K562 (cell line): ENCODE results near the gene TIMM50. TPM values are rescaled to one million over a fixed set of nuclear protein-coding genes. Genes with fewer than 3 reads are reported as not detected.
A peak's percentile ranks its signal among the peaks of the same experiment; 100 is the strongest.

Source experiments
- E2F6 ChIP-seq, 2 experiments: IDR thresholded peaks; 2 replicates each; pipeline ENCODE4 v1.6.1; 2011; ENCODE audit warnings: borderline replicate concordance in 1 of 2, control low read depth in 1 of 2, low read depth in 1 of 2, low read length in 1 of 2, mild to moderate bottlenecking in 1 of 2, mixed read lengths in 1 of 2, moderate library complexity in 1 of 2; ENCODE audit not compliant: insufficient read depth in 1 of 2, insufficient read length in 1 of 2, poor library complexity in 1 of 2, severe bottlenecking in 1 of 2; ENCODE audit errors: extremely low read depth in 1 of 2
- E2F8 ChIP-seq: fragments of 450-650 bp; IDR thresholded peaks from 2 replicates; pipeline ENCODE4 v1.7.1; 2018; ENCODE audit warnings: mild to moderate bottlenecking, low read depth; ENCODE audit not compliant: partially characterized antibody
- ELF1 ChIP-seq: fragments of 200-800 bp; sonication (Bioruptor generic); IDR thresholded peaks from 2 replicates; pipeline ENCODE4 v1.6.1; 2016; ENCODE audit warnings: missing genetic modification characterization, missing compliant biosample characterization
- FOXJ2 ChIP-seq: fragments of 200-800 bp; sonication (Bioruptor generic); IDR thresholded peaks from 2 replicates; pipeline ENCODE4 v1.6.1; 2016; ENCODE audit warnings: missing genetic modification characterization, missing compliant biosample characterization
- HDAC8 ChIP-seq: fragments of 450-650 bp; IDR thresholded peaks from 2 replicates; pipeline ENCODE4 v1.6.1; 2016; ENCODE audit warnings: mild to moderate bottlenecking, missing genetic modification characterization, moderate library complexity, missing compliant biosample characterization
- HIVEP1 ChIP-seq: fragments of 250-450 bp; sonication (Bioruptor Pico); IDR thresholded peaks from 2 replicates; pipeline ENCODE4 v1.4.0; 2020; ENCODE audit warnings: mild to moderate bottlenecking
- IFI16 ChIP-seq: fragments of 250-450 bp; sonication (Bioruptor Pico); IDR thresholded peaks from 2 replicates; pipeline ENCODE4 v2.1.2; 2022; ENCODE audit warnings: mild to moderate bottlenecking, inconsistent platforms
- MTA1 ChIP-seq: fragments of 450-650 bp; IDR thresholded peaks from 2 replicates; pipeline ENCODE4 v1.6.1; 2017; ENCODE audit warnings: borderline replicate concordance
- NFIC ChIP-seq: fragments of 450-650 bp; IDR thresholded peaks from 2 replicates; pipeline ENCODE4 v1.6.1; 2017; ENCODE audit warnings: mild to moderate bottlenecking, inconsistent platforms
- NR4A1 ChIP-seq, 2 experiments: fragments of 250-450 bp in 1 of 2; fragments of 450-650 bp in 1 of 2; sonication (Bioruptor Pico) in 1 of 2; IDR thresholded peaks; 2 replicates each; pipeline versions ENCODE4 v1.4.0 to v1.6.1; 2016 to 2020; ENCODE audit warnings: mild to moderate bottlenecking in 2 of 2, missing compliant biosample characterization in 1 of 2, missing genetic modification characterization in 1 of 2, moderate library complexity in 1 of 2
- POLR3G ChIP-seq: IDR thresholded peaks from 2 replicates; pipeline ENCODE4 v1.6.1; 2011; ENCODE audit not compliant: insufficient read length, insufficient replicate concordance; ENCODE audit errors: extremely low read depth
- RBM25 ChIP-seq: fragments of 200-400 bp; formaldehyde crosslinking; IDR thresholded peaks from 2 replicates; pipeline ENCODE4 v1.6.1; 2018; ENCODE audit warnings: low read length, low read depth, moderate library complexity; ENCODE audit not compliant: severe bottlenecking
- TAF1 ChIP-seq: IDR thresholded peaks from 2 replicates; pipeline ENCODE4 v1.6.1; 2011; ENCODE audit warnings: mild to moderate bottlenecking, low read length, moderate library complexity; ENCODE audit not compliant: insufficient read depth, control insufficient read depth, severe bottlenecking; ENCODE audit errors: extremely low read depth
- THAP7 ChIP-seq: fragments of 250-450 bp; sonication (Bioruptor Pico); IDR thresholded peaks from 2 replicates; pipeline ENCODE4 v1.5.0; 2021
- ZFX ChIP-seq: sonication (generic); formaldehyde crosslinking; IDR thresholded peaks from 2 replicates; pipeline ENCODE4 v1.8.0; 2022; ENCODE audit warnings: mild to moderate bottlenecking, missing genetic modification reagents, moderate library complexity
- ZNF280B ChIP-seq: fragments of 250-450 bp; sonication (Bioruptor Pico); IDR thresholded peaks from 2 replicates; pipeline ENCODE4 v1.5.1; 2021; ENCODE audit warnings: mild to moderate bottlenecking
- ZNF740 ChIP-seq, 3 experiments: fragments of 200-800 bp in 1 of 3; sonication (Bioruptor generic) in 1 of 3; sonication (generic) in 1 of 3; formaldehyde crosslinking in 1 of 3; IDR thresholded peaks; 2 replicates each; pipeline versions ENCODE4 v1.6.1 to v1.8.0; 2016 to 2022; ENCODE audit warnings: mild to moderate bottlenecking in 2 of 3, missing compliant biosample characterization in 2 of 3, missing genetic modification characterization in 2 of 3, missing genetic modification reagents in 1 of 3
- polyA plus RNA-seq, 8 experiments: library from polyadenylated mRNA; depleted of rRNA in 4 of 8; stranded (reverse) in 5 of 8; unstranded in 3 of 8; fragments of >200 nt; fragmentation: Nextera tagmentation in 2 of 8; fragmentation: Illumina TruSeq in 1 of 8; extraction: Ambion mirVana in 2 of 8; extraction: Trizol in 1 of 8; gene quantifications; 2 replicates each; pipeline versions ENCODE4 v1.2.1 to v1.2.3, GENCODE V29; 2011 to 2014; ENCODE audit warnings: inconsistent platforms in 1 of 8, missing spikeins in 1 of 8
- total RNA-seq, 7 experiments: library from RNA; depleted of rRNA in 6 of 7; stranded (reverse); fragments of >200 nt in 6 of 7; fragmentation: Illumina TruSeq in 2 of 7; extraction: Trizol in 2 of 7; gene quantifications; 2 replicates each; pipeline versions ENCODE4 v1.2.1 to v1.2.3, GENCODE V29; 2011 to 2021; ENCODE audit warnings: low replicate concordance in 1 of 7

Gene TIMM50
- total and polyA plus RNA-seq, 9 of the 15 experiments (the other 6 are each of a cell fraction or from before 2014, with no cell fraction given): 28.3 to 221 (median 170) TPM

GRCh38 chr19:39445196-39446111 is 35.2 kb upstream of the TIMM50 start, which contains the start of gene SUPT5H (continued):
- TF ChIP-seq HDAC8 (tag): 0 out of 2 replicates have a peak, but pooled peaks have one; percentile 34
- no peak for TF ChIP-seq E2F8
- TF ChIP-seq ZNF740 (CRISPR knock-in tag; IDR thresholded peaks at IDR 0.05): 0 out of 2 replicates have a peak, but pooled peaks have one; percentile 49
- no peak for TF ChIP-seq ZNF740 (tag; IDR thresholded peaks at IDR 0.05)
- peak; percentile 96 for TF ChIP-seq ELF1 (tag)
- TF ChIP-seq NFIC: no peak; the same call in 1 of the 2 replicates
- peak; percentile 72 for TF ChIP-seq TAF1
- peak; percentile 99 for TF ChIP-seq THAP7 (CRISPR knock-in tag)
- TF ChIP-seq RBM25: peak; percentile 92
- no peak for TF ChIP-seq FOXJ2 (tag)
- no peak for TF ChIP-seq ZNF280B
- TF ChIP-seq E2F6 (IDR thresholded peaks at IDR 0.05; ENCODE audit: borderline replicate concordance in 1 of 2, extremely low read depth in 1 of 2, insufficient read depth in 1 of 2, insufficient read length in 1 of 2, low read depth in 1 of 2, low read length in 1 of 2, poor library complexity in 1 of 2, severe bottlenecking in 1 of 2): peak; percentile 75 to 84
- TF ChIP-seq IFI16 (CRISPR knock-in tag): no peak
- no peak for TF ChIP-seq HIVEP1 (CRISPR knock-in tag)
- TF ChIP-seq POLR3G: no peak
- TF ChIP-seq NR4A1 (CRISPR knock-in tag; IDR thresholded peaks at IDR 0.05): 0 out of 2 replicates have a peak, but pooled peaks have one; percentile 34
- peak; percentile 54; the same call in 1 of the 2 replicates for TF ChIP-seq NR4A1 (tag; IDR thresholded peaks at IDR 0.05)
- peak; percentile 96 for TF ChIP-seq ZFX (CRISPR knock-in tag)
- no peak for TF ChIP-seq MTA1
